HG03064 (cell line): ENCODE data around the gene PRKAR1B.

Source experiments
- ATAC-seq: cut with Tn5 transposase; IDR thresholded peaks from one replicate; pipeline ENCODE4 v1.9.1; 2021; ENCODE audit warnings: low read depth; ENCODE audit not compliant: unreplicated experiment

Gene PRKAR1B

GRCh38 chr7:549066-549890 is 177.8 kb downstream of the PRKAR1B start:
- no peak for ATAC-seq

- ATAC-seq = no peak
Observed at GRCh38 chr7:548401-548800, 178.7 kb downstream of the PRKAR1B start.

GRCh38 chr7:545470-545869 is 181.6 kb downstream of the PRKAR1B start:
- no peak for ATAC-seq

DNA sequence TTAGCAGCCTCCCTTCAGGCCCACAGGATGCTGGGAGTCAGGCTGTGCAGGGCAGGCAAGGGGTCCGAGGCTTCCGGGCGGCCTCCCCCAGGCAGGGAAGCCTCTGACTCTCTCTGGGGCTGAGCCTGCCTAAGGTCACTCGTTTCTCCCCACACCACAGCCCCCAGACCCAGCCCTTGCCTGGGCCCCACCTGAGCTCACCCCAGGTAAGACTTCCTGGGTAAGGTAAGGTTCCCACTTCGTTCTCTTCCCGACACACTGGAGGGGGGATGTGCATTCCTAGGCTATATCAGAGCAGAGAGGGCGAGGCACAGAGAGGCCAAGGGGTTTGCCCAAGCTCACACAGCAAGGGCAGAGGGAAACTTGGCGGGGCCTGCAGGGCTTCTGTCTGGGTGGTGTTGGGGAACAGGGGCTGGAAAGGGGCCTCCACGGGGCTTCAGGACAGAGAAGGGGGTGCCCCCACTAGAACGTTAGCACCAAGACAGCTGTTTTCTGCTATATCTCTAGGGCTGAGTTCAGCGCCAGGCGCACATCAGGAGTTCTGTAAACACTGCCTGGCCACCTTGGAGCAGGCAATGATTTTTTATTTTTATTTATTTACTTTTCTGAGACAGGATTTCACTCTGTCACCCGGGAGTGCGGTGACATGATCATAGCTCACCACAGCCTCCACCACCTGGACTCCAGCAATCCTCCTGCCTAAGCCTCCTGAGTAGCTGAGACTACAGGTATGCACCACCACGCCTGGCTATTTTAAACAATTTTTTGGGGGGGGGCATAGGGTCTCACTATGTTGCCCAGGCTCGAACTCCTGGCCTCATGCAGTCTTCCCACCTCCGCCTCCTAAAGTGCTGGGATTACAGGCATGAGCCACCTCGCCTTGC is 182.5 kb downstream of the PRKAR1B start:
- ATAC-seq = no peak

DNA sequence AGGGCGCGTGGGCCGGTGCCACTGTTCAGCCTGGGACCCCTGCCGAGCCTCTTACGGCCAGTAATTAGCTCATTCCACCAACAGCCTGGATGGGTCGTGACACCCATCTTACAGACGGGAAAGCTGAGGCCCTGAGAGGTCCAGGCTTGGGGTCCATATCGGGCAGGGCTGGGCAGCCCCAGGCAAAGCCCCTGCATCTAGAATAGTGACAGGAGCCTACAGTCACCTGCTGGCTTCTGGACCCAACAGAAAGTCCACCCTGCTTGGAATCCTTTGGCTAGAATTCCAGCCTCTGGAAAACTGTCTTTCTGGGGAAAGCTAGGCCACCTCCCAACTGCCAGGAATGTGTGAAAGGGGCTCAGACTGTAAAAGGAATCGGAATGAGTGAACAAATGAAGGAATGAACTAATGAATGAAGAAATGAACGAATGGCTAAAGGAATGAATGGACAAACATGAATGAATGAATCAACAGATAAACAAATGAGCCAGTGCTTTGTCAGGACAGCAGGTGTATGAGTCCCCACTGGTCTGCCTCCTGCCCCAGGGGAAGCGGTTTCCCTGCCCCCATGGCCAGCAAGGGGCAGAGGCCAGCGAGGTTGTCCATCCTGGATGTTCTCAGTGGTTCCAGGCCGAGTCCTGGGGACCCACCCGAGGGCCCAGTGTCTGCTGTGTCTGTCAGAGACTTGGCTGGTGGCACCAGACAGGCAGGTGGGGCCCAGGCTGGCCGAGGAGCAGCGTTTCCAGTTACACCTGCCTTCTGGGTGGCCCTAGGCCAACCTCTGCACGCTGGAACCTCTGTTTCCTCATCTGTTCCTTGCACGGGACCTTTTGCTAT is 183.4 kb downstream of the PRKAR1B start:
- no peak for ATAC-seq

DNA sequence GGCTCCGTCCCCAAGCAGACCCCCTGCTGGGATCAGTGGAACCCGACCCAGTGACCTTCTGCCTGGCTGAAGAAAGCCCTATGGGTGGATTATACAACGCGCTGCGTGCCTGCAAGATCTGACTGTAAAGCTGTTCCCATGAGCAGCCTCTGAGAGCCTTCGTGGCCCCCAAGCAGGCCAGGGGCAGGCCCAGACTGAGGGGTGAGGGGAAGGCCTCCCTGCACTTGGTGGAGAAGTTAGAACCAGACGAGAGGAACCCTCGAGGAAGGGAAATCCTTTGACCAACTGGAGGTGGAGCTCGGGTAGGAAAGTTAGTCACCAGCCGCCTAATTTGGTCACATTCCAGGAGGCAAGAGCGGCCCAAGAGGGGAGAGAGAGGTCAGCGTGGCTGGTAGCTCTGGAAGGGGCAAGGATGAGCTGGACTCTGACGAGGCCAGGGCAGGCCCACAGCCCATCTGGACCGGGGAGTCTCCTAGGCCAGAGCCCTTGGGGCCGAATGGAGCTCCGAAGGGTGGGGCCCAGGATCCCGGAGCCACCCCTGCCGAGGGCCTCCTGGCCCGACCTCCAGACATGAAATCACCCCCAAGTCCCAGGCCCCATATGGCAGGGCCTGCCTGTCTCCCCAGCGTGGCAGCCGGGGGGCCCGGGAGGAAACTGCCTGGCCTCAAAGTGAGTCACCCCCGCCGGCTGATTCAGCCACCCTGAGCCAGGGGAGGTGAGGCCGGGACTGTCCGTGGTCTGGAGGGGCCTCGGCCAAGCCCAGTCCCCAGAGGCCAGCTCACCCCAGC is 184.2 kb downstream of the PRKAR1B start:
- ATAC-seq = no peak

DNA sequence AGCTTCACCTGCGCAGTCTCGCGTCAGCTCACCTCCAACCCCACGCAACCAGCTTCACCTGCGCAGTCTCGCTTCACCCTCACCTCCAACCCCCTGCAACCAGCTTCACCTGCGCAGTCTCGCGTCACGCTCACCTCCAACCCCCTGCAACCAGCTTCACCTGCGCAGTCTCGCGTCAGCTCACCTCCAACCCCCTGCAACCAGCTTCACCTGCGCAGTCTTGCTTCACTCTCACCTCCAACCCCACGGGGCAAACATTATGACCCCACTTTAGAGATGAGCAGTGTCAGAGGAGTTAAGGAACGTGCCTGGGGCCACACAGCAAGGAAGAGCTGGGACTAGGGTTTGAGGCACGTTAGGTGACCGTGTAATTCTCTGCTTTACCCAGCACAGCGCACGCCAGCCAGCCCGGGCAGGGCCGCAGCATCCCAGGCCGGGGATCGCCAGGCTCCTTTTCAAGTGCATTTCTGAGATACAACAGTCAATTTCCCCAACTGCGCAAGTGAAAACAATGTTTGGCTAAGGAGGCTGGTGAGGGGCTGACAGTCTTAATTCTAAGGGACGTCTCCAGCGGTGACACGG is 184.9 kb downstream of the PRKAR1B start:
- ATAC-seq = no peak

DNA sequence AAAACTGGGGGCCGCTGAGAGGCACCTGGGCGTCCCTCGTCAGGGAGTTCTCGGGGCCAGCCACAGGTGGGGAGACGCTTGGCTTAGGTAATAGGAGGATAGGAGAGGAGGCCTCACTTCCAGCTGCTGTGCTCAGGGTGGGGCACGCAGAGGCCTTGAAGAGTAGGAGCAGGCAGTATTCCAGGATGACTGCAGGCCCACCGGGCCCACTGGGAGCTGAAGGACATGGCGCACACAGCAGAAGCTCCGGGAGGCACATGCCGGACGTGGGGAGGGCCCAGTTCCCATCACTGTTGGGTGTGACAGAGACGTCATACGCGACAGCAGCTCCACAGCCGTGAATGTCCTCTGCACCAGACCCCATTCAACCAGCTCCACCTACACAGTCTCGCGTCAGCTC is 185.4 kb downstream of the PRKAR1B start:
- no peak for ATAC-seq

DNA sequence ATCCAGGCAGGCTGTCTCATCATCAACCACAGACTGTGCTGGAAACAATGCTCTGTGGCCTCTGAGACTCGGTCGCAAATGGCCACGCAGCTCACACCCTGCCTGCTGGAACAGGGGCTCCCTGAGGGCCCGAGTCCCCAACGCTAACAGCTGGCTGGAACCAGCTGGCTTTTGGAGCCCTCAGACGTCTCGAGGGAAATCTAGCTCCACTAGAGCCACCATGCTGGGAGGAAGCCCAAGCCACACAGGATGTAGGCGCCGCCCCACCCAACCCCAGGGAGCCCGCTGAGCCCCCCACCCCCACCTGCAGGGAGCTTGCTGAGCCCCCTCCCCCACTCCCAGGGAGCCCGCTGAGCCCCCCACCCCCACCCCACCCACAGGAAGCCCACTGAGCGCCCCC is 186.1 kb downstream of the PRKAR1B start:
- ATAC-seq = no peak

GRCh38 chr7:540579-540978 is 186.5 kb downstream of the PRKAR1B start:
- ATAC-seq = no peak

DNA sequence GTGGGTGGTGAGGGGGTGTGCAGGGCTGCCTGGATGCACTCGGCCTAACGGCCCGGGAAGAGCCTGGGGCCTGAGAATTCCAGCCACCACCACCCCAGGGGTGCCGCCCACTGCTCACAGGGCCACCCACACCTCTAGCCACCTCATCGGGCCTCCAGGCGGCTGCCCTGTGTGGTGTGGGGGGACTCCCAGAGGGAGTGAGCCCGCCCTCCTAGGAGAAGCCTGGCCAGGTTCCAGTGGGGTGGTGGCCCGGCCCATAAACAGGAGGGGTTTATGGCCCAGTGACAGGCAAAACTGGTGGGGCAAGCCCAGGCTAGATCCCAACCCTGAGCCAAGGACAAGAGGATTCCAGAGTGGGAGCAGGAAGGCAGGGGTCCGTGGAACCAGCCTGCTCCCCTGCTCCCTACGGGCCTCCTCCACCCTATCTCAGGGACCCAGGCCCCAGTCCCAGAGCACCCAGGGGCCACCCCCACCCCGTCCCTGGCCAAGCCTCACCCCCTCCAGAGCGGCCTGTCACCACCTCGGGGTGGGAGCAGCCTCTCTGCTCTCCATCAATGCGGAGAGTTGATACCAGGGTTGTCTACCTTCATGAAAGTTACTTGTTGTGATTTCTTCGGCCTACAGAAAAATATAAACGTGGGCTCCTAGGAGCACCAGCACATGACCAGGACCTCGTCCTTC is 187.2 kb downstream of the PRKAR1B start:
- ATAC-seq = no peak

GRCh38 chr7:538764-539685 is 188.1 kb downstream of the PRKAR1B start:
- ATAC-seq = no peak

GRCh38 chr7:537911-538634 is 189.0 kb downstream of the PRKAR1B start:
- ATAC-seq = no peak

DNA sequence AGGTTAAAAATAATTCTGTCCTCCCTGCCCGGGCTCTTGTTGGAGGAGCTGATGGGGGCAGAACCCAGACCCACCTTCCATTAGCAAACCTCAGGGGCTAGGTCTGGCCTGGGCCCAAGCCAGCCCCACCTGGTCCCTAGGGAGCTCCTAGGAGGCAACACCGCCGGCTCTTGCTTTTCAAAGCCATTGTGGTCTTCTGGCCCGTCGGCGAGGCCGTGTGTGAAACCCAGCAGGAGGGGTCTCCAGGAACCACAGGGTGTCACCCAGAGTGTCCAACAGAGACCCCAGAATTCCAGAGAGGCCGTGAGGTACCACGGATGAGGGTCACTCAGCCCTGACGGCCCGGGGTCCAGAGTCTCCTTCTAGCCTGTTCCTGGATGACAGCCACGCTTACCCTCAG is 190.8 kb downstream of the PRKAR1B start:
- no peak for ATAC-seq

DNA sequence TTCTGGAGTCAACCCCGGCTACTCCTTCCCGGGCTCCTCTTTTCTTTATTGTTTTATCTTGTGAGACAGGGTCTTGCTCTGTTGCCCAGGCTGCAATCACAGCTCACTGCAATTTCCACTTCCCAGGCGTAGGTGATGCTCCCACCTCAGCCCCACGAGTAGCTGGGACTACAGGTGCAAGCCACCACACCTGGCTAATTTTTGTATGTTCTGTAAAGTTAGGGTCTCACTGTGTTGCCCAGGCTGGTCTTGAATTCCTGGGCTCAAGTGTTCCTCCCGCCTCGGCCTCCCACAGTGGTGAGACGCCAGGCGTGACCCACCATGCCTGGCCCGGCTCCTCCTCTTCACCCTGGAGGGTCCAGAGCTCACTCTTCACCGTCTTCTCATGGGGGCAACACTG is 192.1 kb downstream of the PRKAR1B start:
- no peak for ATAC-seq

GRCh38 chr7:534075-534474 is 193.0 kb downstream of the PRKAR1B start:
- no peak for ATAC-seq

DNA sequence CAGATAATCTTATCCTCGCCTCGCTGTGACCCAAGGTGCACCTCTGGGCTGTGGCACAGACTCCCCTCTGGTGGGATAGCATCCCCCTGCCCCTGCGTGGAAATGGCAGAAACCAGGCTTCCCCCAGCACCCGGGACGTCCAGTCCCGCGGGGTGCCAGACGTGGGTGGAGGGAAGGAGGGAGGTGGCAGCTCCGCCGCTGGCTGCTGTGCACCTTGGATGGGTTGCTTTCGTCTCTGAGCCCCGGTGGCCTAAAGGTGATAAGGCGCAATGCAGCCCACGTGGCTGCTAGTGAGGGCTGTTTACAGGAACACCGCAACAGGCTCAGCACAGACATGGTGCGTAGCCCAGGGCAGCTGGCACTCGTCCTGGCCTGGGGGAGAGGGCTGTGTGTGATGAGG is 193.8 kb downstream of the PRKAR1B start:
- ATAC-seq = no peak
